Stimulated activated CD8-positive, alpha-beta memory T cell treated with anti-CD3 and anti-CD28 coated beads, Interleukin-4, amount 100 ng/mL, for 1 hour (primary cell): ENCODE measurements around the gene ANKRD55.
"Not testable (repeated sequence)": the region's sequence is repeated elsewhere in the genome, so short reads cannot be mapped to it uniquely, and the experiment has no call there.

Experiments
- DNase-seq, 2 donors: peaks; one replicate each; pipeline ENCODE4 v3.0.0-alpha.2; 2020; ENCODE audit warnings: low read depth in 2 of 2, low spot score in 1 of 2

The ANKRD55 gene

GRCh38 chr5:56253924-56254323 is 20.8 kb upstream of the ANKRD55 start:
- DNase-seq: no peak

GRCh38 chr5:56253126-56253525 is 20.0 kb upstream of the ANKRD55 start:
- DNase-seq: no peak

- no peak for DNase-seq
Observed at GRCh38 chr5:56251918-56252553, 18.9 kb upstream of the ANKRD55 start.

- no peak for DNase-seq
Observed at GRCh38 chr5:56251440-56251839, 18.3 kb upstream of the ANKRD55 start.

- DNase-seq: no peak
Observed at GRCh38 chr5:56250011-56250410, 16.9 kb upstream of the ANKRD55 start.

GRCh38 chr5:56249085-56249484 is 16.0 kb upstream of the ANKRD55 start:
- not testable (repeated sequence) for DNase-seq

- DNase-seq: no peak
Observed at GRCh38 chr5:56247592-56247991, 14.5 kb upstream of the ANKRD55 start.

- DNase-seq: no peak
Observed at GRCh38 chr5:56246769-56247168, 13.6 kb upstream of the ANKRD55 start.

- DNase-seq: no peak
Observed at GRCh38 chr5:56245481-56245880, 12.4 kb upstream of the ANKRD55 start.

GRCh38 chr5:56244627-56245026 is 11.5 kb upstream of the ANKRD55 start:
- no peak for DNase-seq

- DNase-seq: not testable (repeated sequence)
Observed at GRCh38 chr5:56242271-56242670, 9.1 kb upstream of the ANKRD55 start.

- DNase-seq: no peak
Observed at GRCh38 chr5:56232538-56232937, 592 bp downstream of the ANKRD55 start.

- DNase-seq: no peak
Observed at GRCh38 chr5:56230576-56230975, 2.6 kb downstream of the ANKRD55 start.

GRCh38 chr5:56229111-56229510 is 4.0 kb downstream of the ANKRD55 start:
- DNase-seq: no peak

GRCh38 chr5:56228631-56229030 is 4.5 kb downstream of the ANKRD55 start:
- DNase-seq: no peak

- no peak for DNase-seq
Observed at GRCh38 chr5:56227691-56228090, 5.4 kb downstream of the ANKRD55 start.

GRCh38 chr5:56223298-56223697 is 9.8 kb downstream of the ANKRD55 start:
- DNase-seq: not testable (repeated sequence)

GRCh38 chr5:56221601-56222000 is 11.5 kb downstream of the ANKRD55 start:
- DNase-seq: not testable (repeated sequence)

- DNase-seq: no peak
Observed at GRCh38 chr5:56215019-56215830, 17.9 kb downstream of the ANKRD55 start.

GRCh38 chr5:56213886-56214535 is 19.1 kb downstream of the ANKRD55 start:
- not testable (repeated sequence) for DNase-seq

- DNase-seq: no peak
Observed at GRCh38 chr5:56212130-56212879, 20.8 kb downstream of the ANKRD55 start.
